ENCODE measurements around the gene H19.

Gene H19

DNA sequence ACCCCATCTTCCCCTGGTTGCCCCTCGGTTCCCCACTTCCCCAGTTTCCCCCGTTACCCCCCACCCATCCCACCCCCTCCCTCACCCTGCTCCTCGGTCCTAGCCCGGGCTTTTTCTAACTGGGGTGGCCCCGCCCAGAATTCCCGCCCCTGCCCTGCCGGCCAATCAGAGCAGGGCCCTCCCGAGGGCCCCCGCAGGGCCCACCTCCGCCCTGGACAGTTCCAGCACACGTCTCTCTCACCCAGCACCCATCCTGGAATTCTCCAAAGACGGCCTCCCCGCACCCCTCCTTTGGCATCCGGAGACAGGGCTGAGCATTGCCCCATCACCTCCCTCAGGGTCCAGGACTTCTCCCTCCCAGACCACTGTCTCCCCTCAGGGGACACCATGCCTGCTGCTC lies at the start of gene H19:
TSS of gene H19 (minus strand) at position 88 of the 400 bp plus-strand sequence.
- intact Hi-C loops (cut with DNase I): no loop called here
- no peak for DNase-seq

DNA sequence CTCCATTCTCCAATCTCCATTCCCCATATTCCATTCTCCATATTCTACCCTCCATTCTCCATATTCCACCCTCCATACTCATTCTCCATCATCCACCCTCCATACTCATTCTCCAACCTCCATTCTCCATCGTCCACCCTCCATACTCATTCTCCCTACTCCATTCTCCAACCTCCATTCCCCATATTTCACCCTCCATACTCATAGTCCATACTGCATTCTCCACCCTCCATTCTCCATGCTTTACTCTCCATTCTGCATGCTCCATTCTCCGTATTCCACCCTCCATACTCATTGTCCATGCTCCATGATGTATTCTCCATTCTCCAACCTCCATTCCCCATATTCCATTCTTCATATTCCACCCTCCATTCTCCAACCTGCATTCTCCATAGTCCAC lies 44.3 kb upstream of the H19 start:
- DNase-seq: no peak
- intact Hi-C loops (cut with DNase I): no loop called here

GRCh38 chr11:2041153-2041552 lies 43.5 kb upstream of the H19 start:
- DNase-seq: no peak
- intact Hi-C loops (cut with DNase I): no loop called here

DNA sequence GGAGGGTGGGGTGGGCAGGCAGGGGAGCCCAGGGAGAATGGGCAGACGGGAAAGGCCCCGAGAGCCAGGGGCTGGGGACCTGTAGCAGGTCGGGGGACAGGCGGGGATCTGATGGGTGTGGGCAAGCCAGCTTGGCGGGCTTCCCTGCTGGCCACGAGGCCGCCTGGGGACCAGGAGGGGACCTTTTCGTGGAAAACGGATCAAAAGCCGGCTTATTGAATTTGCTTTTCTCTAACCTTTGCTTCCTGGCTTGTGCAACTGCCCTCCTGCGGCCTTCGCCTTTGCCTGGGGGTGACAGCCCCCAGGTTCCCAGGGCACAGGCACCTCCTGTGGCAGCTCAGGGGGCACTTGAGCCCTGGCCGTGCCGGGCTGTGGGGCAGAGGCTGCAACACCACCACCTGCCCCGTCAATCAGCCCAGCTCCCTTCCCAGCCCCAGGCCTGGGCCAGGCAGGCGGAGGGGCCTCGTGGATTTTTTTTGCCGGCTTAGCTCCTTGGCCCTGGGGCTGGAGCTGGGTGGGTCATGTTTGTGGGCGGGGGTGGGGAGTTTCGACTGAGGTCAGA lies 41.6 kb upstream of the H19 start:
- no peak for DNase-seq
- intact Hi-C loops (cut with DNase I): no loop called here

DNA sequence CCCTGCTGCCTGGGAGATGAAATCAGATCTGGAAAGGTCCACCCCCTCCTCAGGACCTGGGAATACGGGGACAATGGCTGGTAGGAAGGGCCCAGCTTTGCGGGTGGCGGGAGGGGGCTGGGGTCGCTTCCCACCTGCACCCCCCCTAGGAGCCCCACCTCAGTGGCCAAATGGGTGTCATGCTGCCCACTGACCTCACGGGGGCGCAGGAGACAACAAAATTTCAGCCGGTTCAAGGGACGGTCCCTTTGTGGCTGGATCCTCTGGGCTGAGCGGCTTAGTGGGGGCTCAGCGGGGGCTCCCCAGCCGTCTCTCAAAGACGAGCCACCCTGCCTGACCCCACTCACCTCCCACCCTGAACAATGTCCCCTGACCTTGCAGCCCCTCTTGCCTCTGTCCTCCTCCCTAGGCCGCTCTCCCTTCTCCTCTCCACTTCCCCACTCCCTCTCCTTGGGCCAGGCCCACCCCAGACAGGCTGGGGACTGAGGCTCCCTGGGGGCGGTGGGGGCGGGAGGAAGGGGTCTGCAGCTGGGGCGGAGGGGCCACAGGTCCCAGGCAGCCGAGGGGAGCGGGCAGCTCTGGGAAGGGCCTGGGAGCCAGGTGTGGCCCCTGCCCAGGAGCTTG lies 39.3 kb upstream of the H19 start:
- intact Hi-C loops (cut with DNase I): no loop called here
- no peak for DNase-seq

GRCh38 chr11:2035382-2035781 lies 37.7 kb upstream of the H19 start:
- intact Hi-C loops (cut with DNase I): no loop called here
- no peak for DNase-seq

DNA sequence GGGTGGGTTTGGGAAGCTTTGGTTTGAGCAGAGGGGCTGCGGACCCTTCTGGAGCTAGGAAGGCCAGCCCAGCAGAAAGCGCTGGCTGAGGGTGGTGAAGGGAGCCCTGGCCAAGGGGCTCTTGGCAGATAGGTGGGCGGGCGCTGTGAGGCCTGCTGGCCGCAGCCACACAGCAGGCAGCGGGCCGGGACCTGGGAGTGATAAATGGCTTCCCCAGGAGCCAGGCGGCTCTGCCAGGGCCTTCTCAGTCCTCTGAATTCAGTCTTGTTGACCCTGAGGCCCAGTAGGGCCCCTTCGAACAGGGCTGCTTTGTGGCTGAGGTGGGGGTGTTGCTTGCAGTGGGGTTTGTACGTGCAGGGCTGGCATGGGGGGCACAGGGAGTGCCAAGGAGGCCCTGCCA lies 33.4 kb upstream of the H19 start:
- no peak for DNase-seq
- intact Hi-C loops (cut with DNase I): no loop called here

DNA sequence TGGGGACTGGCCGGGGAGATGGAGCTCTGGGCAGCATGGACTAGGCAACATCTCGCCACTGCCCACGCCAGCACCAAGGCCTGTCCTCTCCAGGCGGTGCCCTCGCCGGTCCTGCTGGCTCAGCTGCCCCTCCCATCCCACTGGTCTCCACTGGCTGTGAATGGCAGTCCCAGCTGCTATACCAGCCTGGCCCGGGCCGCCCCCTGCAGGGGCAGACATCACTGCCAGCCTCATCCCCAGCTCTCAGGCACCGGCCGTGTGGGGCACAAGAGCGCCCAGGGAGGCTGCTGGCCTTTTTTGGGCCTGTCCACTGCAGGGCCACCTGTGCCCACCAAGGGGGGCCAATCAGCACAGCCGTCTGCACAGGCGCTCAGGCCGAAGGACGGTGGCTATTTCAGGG lies 30.1 kb upstream of the H19 start:
- no peak for DNase-seq
- intact Hi-C loops (cut with DNase I): no loop called here

- intact Hi-C loops (cut with DNase I): no loop called here
- no peak for DNase-seq
Measured at GRCh38 chr11:2015025-2015424, 17.4 kb upstream of the H19 start.

- intact Hi-C loops (cut with DNase I): no loop called here
- DNase-seq: no peak
Measured at GRCh38 chr11:2012440-2012839, 14.8 kb upstream of the H19 start.

DNA sequence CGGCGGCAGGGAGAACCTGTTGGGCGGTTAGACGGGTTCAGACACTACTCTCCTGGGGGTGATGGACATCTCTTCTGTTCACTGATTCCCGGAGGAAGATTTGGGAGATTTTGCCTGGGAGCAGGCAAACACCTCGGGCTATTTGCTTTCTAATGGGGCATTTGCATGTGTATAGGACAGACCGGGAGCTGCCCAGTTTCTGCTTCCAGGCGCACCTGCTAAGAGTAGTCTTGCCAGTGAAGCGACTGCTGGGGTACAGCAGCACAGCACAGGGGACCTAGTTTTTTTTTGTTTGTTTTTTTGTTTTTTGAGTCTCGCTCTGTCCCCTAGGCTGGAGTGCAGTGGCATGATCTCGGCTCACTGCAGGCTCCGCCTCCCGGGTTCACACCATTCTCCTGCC lies 6.8 kb upstream of the H19 start:
- DNase-seq: no peak
- intact Hi-C loops (cut with DNase I): no loop called here

GRCh38 chr11:2002807-2003206 lies 5.2 kb upstream of the H19 start:
- no peak for DNase-seq
- intact Hi-C loops (cut with DNase I): no loop called here

DNA sequence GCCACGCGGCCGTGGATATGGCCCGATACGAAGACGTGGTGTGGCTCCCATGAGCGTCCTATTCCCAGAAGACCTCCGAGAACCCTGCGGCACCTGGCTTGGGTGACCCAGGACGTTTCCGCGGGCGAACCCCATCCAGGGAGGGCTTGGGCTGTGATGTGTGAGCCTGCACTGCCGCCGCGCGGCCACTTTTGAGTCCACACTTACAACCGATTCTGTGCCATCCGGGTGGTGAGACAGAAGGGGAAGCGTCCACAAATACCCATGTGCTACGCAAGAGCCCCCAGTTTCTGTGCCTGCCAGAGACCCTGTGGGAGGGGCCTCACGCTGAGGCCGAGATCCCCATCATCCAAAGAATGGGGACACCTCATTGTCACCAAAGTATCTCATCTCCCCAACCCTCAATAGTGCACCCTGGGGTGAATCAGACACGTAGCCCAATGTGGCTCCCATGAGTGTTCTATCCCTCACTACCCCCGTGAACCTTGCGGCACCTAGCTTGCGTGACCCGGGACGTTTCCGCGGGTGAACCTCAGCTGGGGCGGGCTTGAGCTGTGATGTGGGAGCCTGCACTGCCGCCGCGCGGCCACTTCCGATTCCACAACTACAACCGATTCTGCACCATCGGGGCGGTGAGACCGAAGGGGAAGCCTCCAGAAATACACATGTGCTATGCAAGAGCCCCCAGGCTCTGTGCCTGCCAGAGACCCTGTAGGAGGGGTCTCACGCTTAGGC lies 4.6 kb upstream of the H19 start:
- DNase-seq: no peak
- intact Hi-C loops (cut with DNase I): no loop called here

DNA sequence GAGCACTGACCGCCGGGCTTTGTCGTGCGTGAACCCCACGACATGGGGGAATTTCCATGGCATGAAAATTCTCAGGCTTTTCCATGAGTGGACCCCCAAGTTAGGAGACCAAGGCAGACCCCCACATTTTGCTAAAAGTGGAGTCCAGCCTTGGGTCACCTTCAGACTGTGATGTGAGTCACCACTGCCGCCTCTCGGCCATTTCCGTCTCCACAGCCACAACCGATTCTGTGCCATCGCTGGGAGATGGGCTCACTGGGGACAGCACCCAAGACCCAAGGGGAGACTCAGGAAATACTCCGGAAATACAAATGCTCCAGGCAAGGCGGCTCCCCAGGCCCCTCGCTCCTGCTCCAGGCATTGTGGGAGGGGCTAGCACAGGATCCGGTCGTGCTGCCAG lies 1.2 kb upstream of the H19 start:
- intact Hi-C loops (cut with DNase I): no loop called here
- no peak for DNase-seq

DNA sequence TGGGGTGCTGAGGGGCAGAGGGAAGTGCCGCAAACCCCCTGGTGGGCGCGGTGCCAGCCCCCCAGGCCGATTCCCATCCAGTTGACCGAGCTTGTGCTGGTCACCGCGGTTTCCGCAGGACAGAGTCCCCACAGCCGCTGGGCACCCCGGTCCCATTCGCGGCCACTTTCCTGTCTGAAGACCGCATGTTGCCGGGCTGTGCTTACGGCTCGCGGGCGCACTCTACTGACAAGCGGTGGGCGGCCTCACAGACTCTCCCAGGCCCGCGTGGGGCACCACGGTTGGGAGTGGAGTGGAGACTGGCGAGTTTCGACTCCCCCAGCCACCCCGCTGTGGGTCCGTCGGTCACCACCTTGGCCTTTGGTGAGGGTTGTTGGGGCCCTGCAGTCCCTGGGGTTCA lies 648 bp upstream of the H19 start:
- no peak for DNase-seq
- intact Hi-C loops (cut with DNase I): no loop called here

DNA sequence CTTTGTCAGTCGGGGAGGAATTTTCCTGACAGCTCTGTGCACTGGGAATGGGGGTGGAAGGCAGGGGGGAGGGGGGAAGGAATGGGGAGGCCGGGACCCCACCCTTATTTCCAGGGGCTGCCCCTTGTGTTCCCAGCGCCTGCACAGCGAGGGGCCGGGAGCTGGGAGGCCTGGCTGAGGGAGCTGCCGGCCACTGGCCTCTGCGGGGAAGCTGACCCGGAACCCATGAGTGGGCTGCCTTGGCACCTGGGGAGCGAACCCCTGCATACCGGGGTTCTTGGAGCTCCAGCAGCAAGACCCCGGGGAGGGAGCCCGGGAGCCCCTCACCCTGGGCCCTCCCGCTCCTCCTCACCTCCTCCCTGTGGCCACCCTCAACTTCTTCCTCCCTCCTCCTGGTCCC lies 3.5 kb downstream of the H19 start:
- peak in 1 of 10 donors; percentile 12 for DNase-seq
- intact Hi-C loops (cut with DNase I): no loop called here

DNA sequence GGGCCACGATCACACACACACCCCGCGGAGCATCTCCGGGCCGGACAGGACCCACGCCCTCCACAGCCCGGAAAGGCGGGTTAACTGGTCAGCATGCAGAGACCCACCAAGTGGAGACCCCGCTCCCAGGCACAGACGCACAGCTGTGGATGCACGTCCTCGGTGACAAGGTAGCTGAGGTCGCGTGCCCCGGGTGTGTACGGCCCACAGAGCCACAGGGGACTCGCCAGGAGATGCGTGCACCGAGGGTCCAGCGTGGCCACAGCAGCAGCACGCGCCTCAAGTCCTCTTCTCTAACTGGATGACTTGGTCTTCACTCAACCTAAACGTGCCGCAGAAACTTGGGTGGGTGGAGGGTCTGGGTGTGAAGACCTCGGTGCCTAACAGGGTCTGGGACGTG lies 5.5 kb downstream of the H19 start:
- intact Hi-C loops (cut with DNase I): no loop called here
- peak in 3 of 10 donors; percentile 41 to 69 (median 43) for DNase-seq

- no peak for DNase-seq
- intact Hi-C loops (cut with DNase I): no loop called here
Measured at GRCh38 chr11:1990872-1991578, 6.6 kb downstream of the H19 start.

DNA sequence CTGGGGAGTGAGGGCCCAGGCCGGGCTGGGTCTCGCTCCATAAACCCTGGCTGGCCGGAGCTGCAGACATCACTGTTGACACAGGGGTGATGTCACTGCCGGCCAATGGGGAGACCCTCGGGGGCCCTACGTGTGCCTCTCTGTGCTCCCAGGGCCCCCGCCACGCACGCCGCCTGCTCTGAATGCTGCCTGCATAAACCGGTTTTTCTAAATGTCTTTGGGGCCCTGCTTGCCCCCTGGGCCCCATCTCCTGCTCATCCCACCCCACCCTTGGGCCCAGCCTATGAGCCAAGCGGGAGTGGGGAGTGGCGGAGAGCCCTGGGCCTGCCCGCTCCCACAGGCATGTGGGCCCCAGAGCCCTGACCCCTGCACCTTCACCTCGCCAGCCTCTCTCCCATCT lies 7.7 kb downstream of the H19 start:
- intact Hi-C loops (cut with DNase I): no loop called here
- DNase-seq: no peak

DNA sequence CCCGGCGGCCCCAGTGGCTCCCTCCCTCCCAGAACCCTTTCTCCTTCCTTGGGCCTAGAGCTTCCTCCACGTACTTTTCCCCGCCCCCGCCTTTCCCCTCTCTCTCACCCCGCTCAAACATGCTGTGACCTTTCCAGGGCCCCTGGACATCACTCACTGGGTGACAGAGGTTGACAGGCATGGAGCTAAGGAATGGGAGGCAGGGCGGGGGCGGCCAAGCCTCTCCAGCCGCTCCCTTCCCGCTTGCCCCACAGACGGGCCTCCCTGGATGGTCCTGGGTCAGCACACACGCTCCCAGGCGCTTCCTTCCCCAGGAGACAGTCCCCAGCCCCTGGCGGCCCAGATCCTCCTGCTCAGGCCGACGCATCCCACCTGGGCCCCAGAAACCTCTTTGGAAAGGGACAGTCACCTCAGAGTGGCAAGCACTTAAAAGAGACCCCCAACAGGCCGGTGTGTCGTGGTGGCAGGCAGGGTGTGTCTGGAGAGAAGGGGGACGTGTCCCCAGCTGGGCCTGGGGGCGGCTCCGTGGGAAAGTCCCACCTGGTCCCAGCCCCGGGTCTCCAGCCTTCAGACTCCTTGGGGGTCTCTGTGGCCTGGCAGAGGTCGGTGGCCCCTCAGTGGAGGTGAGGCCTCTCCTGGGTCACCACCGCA lies 8.8 kb downstream of the H19 start:
- peak in 1 of 10 donors; percentile 6 for DNase-seq
- intact Hi-C loops (cut with DNase I): no loop called here

- no peak for DNase-seq
- intact Hi-C loops (cut with DNase I): no loop called here
Measured at GRCh38 chr11:1988174-1988573, 9.5 kb downstream of the H19 start.
